CD14-positive monocyte (primary cell): ENCODE results near the gene AOAH. TPM values are rescaled to one million over a fixed set of nuclear protein-coding genes. Genes with fewer than 3 reads are reported as not detected.
A peak's percentile ranks its signal among the peaks of the same experiment; 100 is the strongest.

Experiments used
- DNase-seq, 3 donors: peaks; one replicate each; pipeline ENCODE4 v3.0.0-alpha.2; 2011 to 2022
- H2AFZ ChIP-seq: 2 replicates; pipeline ENCODE4 v1.6.0; 2012; ENCODE audit warnings: mild to moderate bottlenecking, low read depth, low read length, inconsistent platforms; ENCODE audit not compliant: insufficient read depth, poor library complexity, severe bottlenecking
- H3K27ac ChIP-seq, 2 donors: 1 replicate in 1 of 2; 2 replicates in 1 of 2; pipeline ENCODE4 v1.5.1; 2012 to 2013; ENCODE audit warnings: low read length in 2 of 2, control low read depth in 1 of 2, inconsistent platforms in 1 of 2, low read depth in 1 of 2, mild to moderate bottlenecking in 1 of 2
- H3K27me3 ChIP-seq, 2 donors: one replicate each; pipeline versions ENCODE4 v1.6.0 to v1.6.1; 2011 to 2013; ENCODE audit warnings: low read length in 2 of 2; ENCODE audit not compliant: control insufficient read depth in 2 of 2, insufficient read depth in 2 of 2
- H3K36me3 ChIP-seq, 2 donors: replicated peaks in 1 of 2; 1 replicate in 1 of 2; 2 replicates in 1 of 2; pipeline versions ENCODE4 v1.5.1 to v1.6.1; 2012 to 2013; ENCODE audit warnings: low read length in 2 of 2, control low read depth in 1 of 2, inconsistent platforms in 1 of 2, mild to moderate bottlenecking in 1 of 2; ENCODE audit not compliant: insufficient read depth in 2 of 2, control insufficient read depth in 1 of 2
- H3K4me1 ChIP-seq, 2 donors: 1 replicate in 1 of 2; 2 replicates in 1 of 2; pipeline versions ENCODE4 v1.5.1 to v1.6.1; 2012 to 2013; ENCODE audit warnings: low read length in 2 of 2, control low read depth in 1 of 2, inconsistent platforms in 1 of 2, mild to moderate bottlenecking in 1 of 2, moderate library complexity in 1 of 2; ENCODE audit not compliant: insufficient read depth in 2 of 2, control insufficient read depth in 1 of 2
- H3K4me2 ChIP-seq: replicated peaks from 2 replicates; pipeline ENCODE3; 2012; ENCODE audit warnings: low read length, moderate library complexity, mild to moderate bottlenecking; ENCODE audit not compliant: poor library complexity, severe bottlenecking; ENCODE audit errors: extremely low read depth
- H3K4me3 ChIP-seq, 3 experiments: fragments of 200-600 bp in 1 of 3; sonication (generic) in 1 of 3; replicated peaks in 1 of 3; 1 replicate in 2 of 3; 2 replicates in 1 of 3; pipeline ENCODE4 v1.5.1; 2011 to 2013; ENCODE audit warnings: low read length in 3 of 3, mild to moderate bottlenecking in 3 of 3, control low read depth in 2 of 3, low read depth in 2 of 3, inconsistent platforms in 1 of 3, moderate library complexity in 1 of 3
- H3K79me2 ChIP-seq: 2 replicates; pipeline ENCODE4 v1.6.0; 2012; ENCODE audit warnings: mild to moderate bottlenecking, control low read depth, inconsistent platforms, low read length, moderate library complexity; ENCODE audit not compliant: insufficient read depth
- H3K9ac ChIP-seq: 2 replicates; pipeline ENCODE4 v1.6.0; 2017; ENCODE audit warnings: low read length, mild to moderate bottlenecking; ENCODE audit not compliant: insufficient read depth, poor library complexity, severe bottlenecking
- H3K9me3 ChIP-seq, 2 donors: replicated peaks in 1 of 2; 1 replicate in 1 of 2; 2 replicates in 1 of 2; pipeline versions ENCODE4 v1.5.1 to v1.6.1; 2012 to 2013; ENCODE audit warnings: low read length in 2 of 2, control low read depth in 1 of 2; ENCODE audit not compliant: control insufficient read depth in 1 of 2, insufficient read depth in 1 of 2
- H4K20me1 ChIP-seq: 2 replicates; pipeline ENCODE4 v1.6.0; 2012; ENCODE audit warnings: mild to moderate bottlenecking, low read length, control low read depth, moderate library complexity; ENCODE audit not compliant: insufficient read depth
- H3K27ac Mint-ChIP-seq, 7 donors: one replicate each; pipeline ENCODE4 v1.8.0; 2020; ENCODE audit warnings: mild to moderate bottlenecking in 7 of 7, mixed read lengths in 7 of 7, moderate library complexity in 6 of 7, inconsistent platforms in 2 of 7
- H3K27me3 Mint-ChIP-seq, 3 donors: one replicate each; pipeline ENCODE4 v1.8.0; 2021 to 2022; ENCODE audit warnings: low read depth in 3 of 3, mild to moderate bottlenecking in 3 of 3, mixed read lengths in 3 of 3, moderate library complexity in 3 of 3, inconsistent platforms in 1 of 3
- H3K36me3 Mint-ChIP-seq, 2 donors: one replicate each; pipeline ENCODE4 v1.8.0; 2020; ENCODE audit warnings: mixed read lengths in 2 of 2, inconsistent platforms in 1 of 2, mild to moderate bottlenecking in 1 of 2
- H3K4me1 Mint-ChIP-seq: one replicate; pipeline ENCODE4 v1.8.0; 2020; ENCODE audit warnings: mild to moderate bottlenecking, mixed read lengths
- H3K4me3 Mint-ChIP-seq, 2 donors: one replicate each; pipeline ENCODE4 v1.8.0; 2020; ENCODE audit warnings: mild to moderate bottlenecking in 2 of 2, mixed read lengths in 2 of 2, moderate library complexity in 1 of 2
- H3K9me3 Mint-ChIP-seq, 7 donors: one replicate each; pipeline ENCODE4 v1.8.0; 2020 to 2022; ENCODE audit warnings: mixed read lengths in 7 of 7, mild to moderate bottlenecking in 6 of 7, moderate library complexity in 6 of 7, inconsistent platforms in 2 of 7
- CTCF ChIP-seq: fragments of 200-600 bp; IDR thresholded peaks from one replicate; pipeline ENCODE4 v1.8.0; 2022; ENCODE audit warnings: antibody characterized with exemption, mild to moderate bottlenecking
- WGBS: methylation state at CpG from one replicate; pipeline ENCODE4 v1.1.5; 2013; ENCODE audit warnings: missing lambda C conversion rate; ENCODE audit not compliant: insufficient coverage; 5-methylcytosine and 5-hydroxymethylcytosine counted together
- intact Hi-C, 2 donors: fragments of 100-400 bp; cut with micrococcal nuclease; formaldehyde crosslinking; loops; one replicate each; pipeline versions ENCODE4 v1.15.0 to v1.15.1; 2023
- polyA plus RNA-seq, 3 donors: library from polyadenylated mRNA; depleted of rRNA in 1 of 3; unstranded in 2 of 3; stranded (reverse) in 1 of 3; fragments of 300-500 nt in 2 of 3; fragments of >200 nt in 1 of 3; fragmentation: Illumina TruSeq in 2 of 3; gene quantifications; 1 replicate in 2 of 3; 2 replicates in 1 of 3; pipeline ENCODE4 v1.2.3, GENCODE V29; 2012 to 2021

AOAH gene
- polyA plus RNA-seq, 3 donors, result 305 to 467 (median 349) TPM

- H3K36me3 Mint-ChIP-seq, result no peaks in the 10 kb centered on the region
- Histone ChIP-seq H3K4me3 (no peak overlapping the region), H3K9ac (no peak overlapping the region), H3K27me3 (no peaks in the 10 kb centered on the region), H3K4me2 (no peak overlapping the region), H4K20me1 (no peaks in the 10 kb centered on the region), H3K27ac (no peak overlapping the region), H3K79me2 (no peaks in the 10 kb centered on the region), H2AFZ (no peak overlapping the region), H3K36me3 (no peaks in the 10 kb centered on the region), H3K9me3 (no peaks in the 10 kb centered on the region), H3K4me1 (peaks cover 15 to 21% of the 10 kb centered on the region in 2 donors)
- no peak for DNase-seq
- no CpG with 5 or more reads among the region's 1 CpG for WGBS
- peaks cover 28% of the 10 kb centered on the region for H3K4me1 Mint-ChIP-seq
- intact Hi-C loops, result no loop called here
- no peak overlapping the region for H3K4me3 Mint-ChIP-seq
- peaks cover 0 to 3% (median 0%) of the 10 kb centered on the region in 7 donors for H3K9me3 Mint-ChIP-seq
- no peak overlapping the region for H3K27ac Mint-ChIP-seq
- no peak for TF ChIP-seq CTCF
- H3K27me3 Mint-ChIP-seq, result peaks cover 0 to 3% (median 1%) of the 10 kb centered on the region in 3 donors
Measured at GRCh38 chr7:36758879-36759278, 34.6 kb upstream of the AOAH start.

- intact Hi-C loops, result no loop called here
- WGBS, result 0% methylated on average over 3 of the region's 8 CpGs
- Mint-ChIP-seq H3K27ac (peak overlapping the region in 3 of 7 donors; percentile 27 to 43 (median 28)), H3K9me3 (peaks cover 0 to 2% (median 0%) of the 10 kb centered on the region in 7 donors), H3K27me3 (peaks cover 0 to 3% (median 0%) of the 10 kb centered on the region in 3 donors), H3K4me3 (no peak overlapping the region), H3K4me1 (peaks cover 48% of the 10 kb centered on the region), H3K36me3 (peaks cover 0 to 2% of the 10 kb centered on the region in 2 donors)
- H4K20me1 ChIP-seq, result no peaks in the 10 kb centered on the region
- no peaks in the 10 kb centered on the region for H3K27me3 ChIP-seq
- no peak overlapping the region for H3K4me3 ChIP-seq
- peaks cover 28 to 41% of the 10 kb centered on the region in 2 donors for H3K4me1 ChIP-seq
- H3K9ac ChIP-seq, result no peak overlapping the region
- H3K36me3 ChIP-seq, result no peaks in the 10 kb centered on the region
- peak overlapping the region in 1 of 2 donors; percentile 60 for H3K27ac ChIP-seq
- DNase-seq, result peak in 1 of 3 donors; percentile 34
- H2AFZ ChIP-seq, result no peak overlapping the region
- no peak for TF ChIP-seq CTCF
- H3K79me2 ChIP-seq, result no peaks in the 10 kb centered on the region
- no peak overlapping the region for H3K4me2 ChIP-seq
- no peaks in the 10 kb centered on the region for H3K9me3 ChIP-seq
Measured at GRCh38 chr7:36755484-36755883, 31.2 kb upstream of the AOAH start.
